Endothelial cell of umbilical vein (primary cell): ENCODE measurements around the gene PRR19. TPM values are rescaled to one million over a fixed set of nuclear protein-coding genes. Genes with fewer than 3 reads are reported as not detected.
A peak's percentile ranks its signal among the peaks of the same experiment; 100 is the strongest.

Experiments used
- BruUV-seq: library from RNA; stranded (reverse); fragments of 400-500 nt; replicated peaks from 2 replicates; lab custom pipeline; 2021; lab: Mats Ljungman, UMichigan
- CTCF ChIA-PET: fragments of 300-600, 350-600 bp; sonication (Branson Sonifier 250); formaldehyde crosslinking; loops from one replicate; lab custom pipeline; 2021; ENCODE audit warnings: antibody characterized with exemption, inconsistent platforms; lab: Charles Lee
- POLR2A ChIA-PET: fragments of 300-600, 350-600 bp; sonication (Branson Sonifier 250); formaldehyde crosslinking; loops from one replicate; lab custom pipeline; 2021; ENCODE audit warnings: antibody characterized with exemption, inconsistent platforms; lab: Charles Lee
- DNase-seq: peaks from one replicate; pipeline ENCODE4 v3.0.0-alpha.2; 2011; ENCODE audit warnings: low read depth, low spot score
- FAIRE-seq: peaks from 2 replicates; lab custom pipeline; 2011; peaks lifted over from hg19 to GRCh38; lab: Jason Lieb, UNC
- H2AFZ ChIP-seq: 2 replicates; pipeline ENCODE4 v1.6.0; 2012; ENCODE audit warnings: low read depth, low read length, control low read depth, inconsistent platforms
- H3K27ac ChIP-seq: 2 replicates; pipeline ENCODE4 v1.5.1; 2011; ENCODE audit warnings: low read depth, mild to moderate bottlenecking, control low read depth, low read length, moderate library complexity; ENCODE audit not compliant: insufficient read depth
- H3K27me3 ChIP-seq, 2 experiments: 2 replicates each; pipeline versions ENCODE4 v1.6.0 to v1.6.1; 2011; ENCODE audit warnings: low read length in 2 of 2, mixed read lengths in 1 of 2; ENCODE audit not compliant: control insufficient read depth in 2 of 2, insufficient read depth in 2 of 2
- H3K36me3 ChIP-seq, 2 experiments: 2 replicates in 1 of 2; 3 replicates in 1 of 2; pipeline ENCODE4 v1.5.1; 2011; ENCODE audit warnings: low read length in 2 of 2, mild to moderate bottlenecking in 1 of 2, moderate library complexity in 1 of 2; ENCODE audit not compliant: control insufficient read depth in 2 of 2, insufficient read depth in 2 of 2; ENCODE audit errors: extremely low read depth in 1 of 2
- H3K4me1 ChIP-seq: 3 replicates; pipeline ENCODE4 v1.5.1; 2011; ENCODE audit warnings: mild to moderate bottlenecking, low read length; ENCODE audit not compliant: control insufficient read depth, insufficient read depth; ENCODE audit errors: extremely low read depth
- H3K4me2 ChIP-seq: 2 replicates; pipeline ENCODE4 v1.6.1; 2011; ENCODE audit warnings: low read length, control low read depth, mixed read lengths; ENCODE audit not compliant: insufficient read depth
- H3K4me3 ChIP-seq, 3 experiments: fragments of 200-600 bp in 1 of 3; sonication (generic), shearing (Covaris generic) in 1 of 3; replicated peaks in 1 of 3; 2 replicates each; pipeline ENCODE4 v1.5.1; 2011 to 2016; ENCODE audit warnings: control low read depth in 3 of 3, low read length in 3 of 3, mild to moderate bottlenecking in 2 of 3, inconsistent platforms in 1 of 3, low read depth in 1 of 3, moderate library complexity in 1 of 3; ENCODE audit not compliant: insufficient read depth in 1 of 3
- H3K79me2 ChIP-seq: 2 replicates; pipeline ENCODE4 v1.6.0; 2012; ENCODE audit warnings: low read length, inconsistent platforms; ENCODE audit not compliant: control insufficient read depth, insufficient read depth
- H3K9ac ChIP-seq: replicated peaks from 2 replicates; pipeline ENCODE3; 2011; ENCODE audit warnings: low read length, control low read depth; ENCODE audit not compliant: insufficient read depth; ENCODE audit errors: extremely low read depth
- H3K9me1 ChIP-seq: replicated peaks from 3 replicates; pipeline ENCODE4 v1.6.0; 2011; ENCODE audit warnings: mild to moderate bottlenecking, low read length; ENCODE audit not compliant: control insufficient read depth, insufficient read depth; ENCODE audit errors: extremely low read depth
- H3K9me3 ChIP-seq: replicated peaks from 2 replicates; pipeline ENCODE4 v1.5.1; 2012; ENCODE audit warnings: low read length, inconsistent platforms; ENCODE audit not compliant: control insufficient read depth, insufficient read depth
- H4K20me1 ChIP-seq: replicated peaks from 2 replicates; pipeline ENCODE3; 2011; ENCODE audit warnings: mild to moderate bottlenecking, low read length; ENCODE audit not compliant: control insufficient read depth, insufficient read depth; ENCODE audit errors: extremely low read depth
- CTCF ChIP-seq, 2 donors: IDR thresholded peaks; 1 replicate in 1 of 2; 2 replicates in 1 of 2; pipeline ENCODE4 v1.5.1; 2011; ENCODE audit warnings: low read length in 2 of 2, mild to moderate bottlenecking in 2 of 2, moderate library complexity in 2 of 2, control low read depth in 1 of 2, inconsistent platforms in 1 of 2, low read depth in 1 of 2; ENCODE audit not compliant: insufficient read depth in 1 of 2; ENCODE audit errors: extremely low read depth in 1 of 2
- EZH2 ChIP-seq: IDR thresholded peaks from 2 replicates; pipeline ENCODE4 v1.6.1; 2012; ENCODE audit warnings: borderline replicate concordance, low read depth, mild to moderate bottlenecking, moderate library complexity, low read length, inconsistent platforms; ENCODE audit not compliant: severe bottlenecking
- FOS ChIP-seq: IDR thresholded peaks from 2 replicates; pipeline ENCODE4 v1.6.1; 2011; ENCODE audit warnings: mild to moderate bottlenecking, low read length, moderate library complexity, borderline replicate concordance; ENCODE audit not compliant: insufficient read depth
- GATA2 ChIP-seq: IDR thresholded peaks from 2 replicates; pipeline ENCODE4 v1.7.0; 2011; ENCODE audit warnings: low read depth, mild to moderate bottlenecking, moderate library complexity, mixed read lengths, low read length; ENCODE audit not compliant: insufficient read length, insufficient read depth
- JUN ChIP-seq: IDR thresholded peaks from 2 replicates; pipeline ENCODE4 v1.6.1; 2011; ENCODE audit warnings: borderline replicate concordance, low read depth; ENCODE audit not compliant: insufficient read length, insufficient read depth
- MAX ChIP-seq: IDR thresholded peaks from 2 replicates; pipeline ENCODE4 v1.6.1; 2011; ENCODE audit not compliant: insufficient read depth, insufficient read length
- MYC ChIP-seq: IDR thresholded peaks from one replicate; pipeline ENCODE4 v1.6.1; 2011; ENCODE audit warnings: mild to moderate bottlenecking, low read depth, low read length
- POLR2A ChIP-seq: IDR thresholded peaks from 2 replicates; pipeline ENCODE4 v1.6.1; 2012; ENCODE audit warnings: low read depth, mild to moderate bottlenecking, control low read depth, low read length
- POLR2AphosphoS5 ChIP-seq: IDR thresholded peaks from 2 replicates; pipeline ENCODE4 v1.6.1; 2012; ENCODE audit warnings: low read depth, mild to moderate bottlenecking, control low read depth, low read length, moderate library complexity; ENCODE audit not compliant: insufficient read depth
- dilution Hi-C: fragments of 300-500 bp; cut with MboI; formaldehyde crosslinking; loops from one replicate; pipeline ENCODE4 v1.15.0; 2019; ENCODE audit warnings: low sequenced_read_pairs; ENCODE audit not compliant: extremely low pct_ligation_motif_present
- intact Hi-C: fragments of 100-400 bp; cut with micrococcal nuclease; formaldehyde crosslinking; loops from one replicate; pipeline ENCODE4 v1.10.0; 2022
- polyA plus RNA-seq, 4 experiments: library from polyadenylated mRNA; depleted of rRNA in 3 of 4; stranded (reverse) in 3 of 4; unstranded in 1 of 4; fragments of >200 nt; gene quantifications; 2 replicates each; pipeline versions ENCODE4 v1.2.1 to v1.2.3, GENCODE V29; 2011 to 2012; ENCODE audit warnings: missing spikeins in 1 of 4
- total RNA-seq: library from RNA; stranded (reverse); gene quantifications from 2 replicates; pipeline ENCODE4 v1.2.3, GENCODE V29; 2021

PRR19 gene
- total and polyA plus RNA-seq, 2 donors (not counting 3 experiments of a cell fraction or from before 2014, with no cell fraction given) = 1.0 to 1.4 TPM

- BruUV-seq = no TSS peak
- dilution Hi-C loops = no loop called here
- DNase-seq = no peak
- Histone ChIP-seq H3K4me2 (peak overlapping the region; percentile 74), H3K36me3 (peaks cover 12 to 37% of the 10 kb centered on the region in 2 experiments), H3K27me3 (no peaks in the 10 kb centered on the region), H2AFZ (no peak overlapping the region), H3K9ac (peak overlapping the region; percentile 37), H3K9me3 (no peaks in the 10 kb centered on the region), H3K27ac (peak overlapping the region; percentile 38), H4K20me1 (no peaks in the 10 kb centered on the region), H3K79me2 (peaks cover 23% of the 10 kb centered on the region), H3K4me1 (peaks cover 40% of the 10 kb centered on the region), H3K9me1 (no peaks in the 10 kb centered on the region), H3K4me3 (peak overlapping the region in 1 of 3 experiments; percentile 10)
- intact Hi-C loops = loop anchor here (1.0 kb wide), 1 partner anchor 16 kb away; the partner anchor contains the start of genes PAFAH1B3 and PRR19
- no peak for TF ChIP-seq MYC
- TF ChIP-seq GATA2 = no peak
- TF ChIP-seq CTCF (IDR thresholded peaks at IDR 0.05; ENCODE audit: extremely low read depth in 1 of 2, insufficient read depth in 1 of 2, low read depth in 1 of 2, low read length in 2 of 2) = no peak
- TF ChIP-seq POLR2A = no peak
- TF ChIP-seq JUN = no peak
- TF ChIP-seq POLR2AphosphoS5 = no peak
- no peak for TF ChIP-seq MAX
- TF ChIP-seq FOS = no peak
- no peak for TF ChIP-seq EZH2
- CTCF ChIA-PET = interaction anchor here (3.0 kb wide), 1 partner anchor 40 kb away, joined by 17 read pairs; no protein-coding TSS in a partner anchor
- no peak for FAIRE-seq
- POLR2A ChIA-PET = interaction anchor here (0.5 kb wide), 1 partner anchor 18 kb away, joined by 3 read pairs; no protein-coding TSS in a partner anchor
Measured at GRCh38 chr19:42285988-42286348, 16.0 kb upstream of the PRR19 start.
